Suprapubic skin (tissue), 4 donors: Measurements from ENCODE around the gene TMEM163. TPM values are rescaled to one million over a fixed set of nuclear protein-coding genes. Genes with fewer than 3 reads are reported as not detected.

Experiments used
- DNase-seq, 2 donors: peaks; one replicate each; pipeline ENCODE4 v3.0.0-alpha.2; 2019; ENCODE audit warnings: low spot score in 2 of 2
- H3K27ac ChIP-seq: fragments of 200-600 bp; sonication (generic); one replicate; pipeline ENCODE4 v1.5.1; 2019
- H3K27me3 ChIP-seq: fragments of 200-600 bp; sonication (generic); one replicate; pipeline ENCODE4 v1.5.1; 2019
- H3K36me3 ChIP-seq: fragments of 200-600 bp; sonication (generic); one replicate; pipeline ENCODE4 v1.5.1; 2019
- H3K4me1 ChIP-seq: fragments of 200-600 bp; sonication (generic); one replicate; pipeline ENCODE4 v1.5.1; 2019
- H3K4me3 ChIP-seq: fragments of 200-600 bp; sonication (generic); one replicate; pipeline ENCODE4 v1.5.1; 2019; ENCODE audit warnings: mild to moderate bottlenecking
- H3K9me3 ChIP-seq: fragments of 200-600 bp; sonication (generic); one replicate; pipeline ENCODE4 v1.5.1; 2019
- CTCF ChIP-seq, 2 donors: fragments of 200-600 bp in 1 of 2; fragments of 450-650 bp in 1 of 2; sonication (generic) in 1 of 2; IDR thresholded peaks; one replicate each; pipeline ENCODE4 v1.5.1; 2016 to 2019; ENCODE audit warnings: antibody characterized with exemption in 2 of 2, mild to moderate bottlenecking in 1 of 2, moderate library complexity in 1 of 2
- EP300 ChIP-seq: sonication (generic); formaldehyde crosslinking; IDR thresholded peaks from one replicate; pipeline ENCODE4 v1.6.1; 2017; ENCODE audit warnings: antibody characterized with exemption
- POLR2A ChIP-seq, 2 donors: fragments of 450-650 bp; IDR thresholded peaks; one replicate each; pipeline ENCODE4 v1.6.1; 2017; ENCODE audit warnings: antibody characterized with exemption in 2 of 2, mild to moderate bottlenecking in 2 of 2, moderate library complexity in 2 of 2
- POLR2AphosphoS5 ChIP-seq, 3 donors: sonication (generic); formaldehyde crosslinking; IDR thresholded peaks; one replicate each; pipeline ENCODE4 v1.6.1; 2017; ENCODE audit warnings: antibody characterized with exemption in 3 of 3
- WGBS: methylation state at CpG from one replicate; pipeline ENCODE4 v1.1.5; 2018; 5-methylcytosine and 5-hydroxymethylcytosine counted together
- total RNA-seq, 4 donors: library from RNA; depleted of rRNA; stranded (reverse); fragments of >200 nt; gene quantifications; one replicate each; pipeline ENCODE4 v1.1.0, GENCODE V29; 2016

TMEM163 gene
- total RNA-seq, 4 donors from 2014 or later, result 0.23 to 0.72 TPM; not detected in 2

DNA sequence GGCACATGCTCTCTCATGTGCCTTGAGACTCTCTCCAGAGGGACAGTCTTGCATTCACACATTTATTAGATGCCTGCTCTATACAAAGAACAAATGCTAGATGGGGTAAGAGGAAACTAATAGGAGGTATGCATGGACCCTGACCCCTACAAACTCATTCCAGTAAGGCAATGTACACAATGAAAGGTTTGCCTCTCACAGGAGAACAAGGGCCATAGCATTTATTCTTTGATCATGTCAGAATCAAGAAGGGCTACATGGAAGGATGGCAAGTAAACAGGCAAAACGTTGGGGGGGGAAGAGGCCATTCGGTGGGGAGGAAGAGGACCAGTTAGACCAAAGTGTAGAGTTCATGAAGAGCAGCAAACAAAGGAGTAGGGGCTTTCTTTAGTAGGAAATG, 130.2 kb downstream of the TMEM163 start:
- Histone ChIP-seq H3K4me3 (no peak overlapping the region), H3K27me3 (no peaks in the 10 kb centered on the region), H3K36me3 (no peaks in the 10 kb centered on the region), H3K4me1 (no peaks in the 10 kb centered on the region), H3K27ac (no peak overlapping the region), H3K9me3 (peaks cover 25% of the 10 kb centered on the region)
- DNase-seq, result no peak
- TF ChIP-seq CTCF (IDR thresholded peaks at IDR 0.05) (no peak), POLR2A (IDR thresholded peaks at IDR 0.05) (no peak), EP300 (no peak), POLR2AphosphoS5 (IDR thresholded peaks at IDR 0.05) (no peak)
- WGBS, result 72% methylated on average over 2 of the region's 2 CpGs

DNA sequence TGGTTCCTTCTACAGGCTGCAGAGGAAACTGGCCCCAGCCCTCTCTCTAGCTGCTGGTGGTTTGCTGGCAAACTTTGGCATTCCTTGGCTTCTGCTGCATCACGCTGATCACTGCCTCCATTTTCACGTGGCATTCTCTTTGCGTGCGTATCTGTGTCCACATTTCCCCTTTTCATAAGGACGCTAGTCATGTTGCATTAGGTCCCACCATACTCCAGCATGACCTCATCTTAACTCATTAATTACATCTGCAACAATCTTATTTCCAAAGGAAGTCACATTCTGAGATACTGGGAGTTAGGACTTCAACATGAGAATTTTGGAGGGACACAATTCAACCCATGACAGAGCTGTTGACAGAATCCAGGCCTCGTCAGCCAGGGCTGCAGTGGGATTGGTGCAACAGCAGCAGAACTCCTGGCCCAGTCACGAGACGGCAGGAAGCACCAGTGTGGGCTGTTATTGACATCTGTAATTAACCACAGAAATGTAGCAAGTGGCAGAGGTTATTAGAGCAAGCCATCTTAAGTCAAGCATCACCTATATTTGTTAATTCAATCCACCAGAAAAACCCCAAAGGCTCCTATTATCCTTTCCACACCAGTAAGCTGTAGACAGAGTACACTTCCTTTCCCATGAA, 132.4 kb downstream of the TMEM163 start:
- no peak for DNase-seq
- Histone ChIP-seq H3K4me1 (no peaks in the 10 kb centered on the region), H3K36me3 (no peaks in the 10 kb centered on the region), H3K27me3 (no peaks in the 10 kb centered on the region), H3K4me3 (no peak overlapping the region), H3K9me3 (peaks cover 25% of the 10 kb centered on the region), H3K27ac (no peak overlapping the region)
- 74% methylated on average over 8 of the region's 8 CpGs for WGBS
- TF ChIP-seq EP300 (no peak), CTCF (IDR thresholded peaks at IDR 0.05) (no peak), POLR2AphosphoS5 (IDR thresholded peaks at IDR 0.05) (no peak), POLR2A (IDR thresholded peaks at IDR 0.05) (no peak)

- peaks cover 3% of the 10 kb centered on the region for H3K9me3 ChIP-seq
- H3K4me1 ChIP-seq, result no peaks in the 10 kb centered on the region
- TF ChIP-seq EP300, result no peak
- H3K36me3 ChIP-seq, result no peaks in the 10 kb centered on the region
- WGBS, result 42% methylated on average over 2 of the region's 2 CpGs
- H3K4me3 ChIP-seq, result no peak overlapping the region
- DNase-seq, result no peak
- H3K27ac ChIP-seq, result no peak overlapping the region
- no peaks in the 10 kb centered on the region for H3K27me3 ChIP-seq
These were observed 134.7 kb downstream of the TMEM163 start for GRCh38 chr2:134583997-134584520.

DNA sequence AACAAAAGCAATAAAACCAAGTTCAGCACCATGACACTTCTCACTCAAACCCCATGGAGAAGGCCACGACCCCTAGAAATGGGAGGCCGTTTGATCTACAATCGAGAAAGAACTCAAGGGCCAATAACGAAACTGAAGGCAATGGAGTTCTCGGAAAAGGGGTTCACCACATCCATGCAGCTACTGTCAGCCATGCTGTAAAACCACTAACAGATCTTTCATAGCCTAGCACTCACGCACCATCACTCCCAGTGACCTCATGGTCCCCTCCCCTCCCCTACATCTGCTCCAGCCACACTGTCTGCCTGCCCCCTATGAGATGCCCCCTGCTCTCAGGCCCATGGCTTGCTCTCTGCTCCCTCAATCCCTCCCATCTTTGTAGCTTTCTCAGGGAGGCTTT, 135.3 kb downstream of the TMEM163 start:
- TF ChIP-seq POLR2A (IDR thresholded peaks at IDR 0.05) (no peak), POLR2AphosphoS5 (IDR thresholded peaks at IDR 0.05) (no peak), CTCF (IDR thresholded peaks at IDR 0.05) (no peak), EP300 (no peak)
- Histone ChIP-seq H3K4me1 (no peaks in the 10 kb centered on the region), H3K27me3 (no peaks in the 10 kb centered on the region), H3K4me3 (no peak overlapping the region), H3K36me3 (no peaks in the 10 kb centered on the region), H3K27ac (no peak overlapping the region), H3K9me3 (no peaks in the 10 kb centered on the region)
- DNase-seq, result no peak
- 87% methylated on average over 6 of the region's 6 CpGs for WGBS

- no peak overlapping the region for H3K27ac ChIP-seq
- WGBS, result 59% methylated on average over 2 of the region's 2 CpGs
These were observed 136.3 kb downstream of the TMEM163 start for GRCh38 chr2:134582547-134582899.

More at GRCh38 chr2:134582547-134582899, 136.3 kb downstream of the TMEM163 start:
- H3K9me3 ChIP-seq, result no peaks in the 10 kb centered on the region
- H3K36me3 ChIP-seq, result no peaks in the 10 kb centered on the region
- H3K27me3 ChIP-seq, result no peaks in the 10 kb centered on the region
- H3K4me3 ChIP-seq, result no peak overlapping the region
- DNase-seq, result no peak
- no peak for TF ChIP-seq CTCF (IDR thresholded peaks at IDR 0.05)
- TF ChIP-seq POLR2AphosphoS5 (IDR thresholded peaks at IDR 0.05), result no peak
- no peak for TF ChIP-seq POLR2A (IDR thresholded peaks at IDR 0.05)
- TF ChIP-seq EP300, result no peak
- H3K4me1 ChIP-seq, result no peaks in the 10 kb centered on the region
